Urinary bladder (tissue), 4 donors: ENCODE measurements around the gene OR52D1. TPM values are rescaled to one million over a fixed set of nuclear protein-coding genes. Genes with fewer than 3 reads are reported as not detected.

Experiments used
- DNase-seq: peaks from one replicate; pipeline ENCODE4 v3.0.0-alpha.2; 2015; ENCODE audit errors: extremely low spot score
- H3K27ac ChIP-seq: one replicate; pipeline ENCODE4 v1.5.1; 2013; ENCODE audit warnings: low read depth, mild to moderate bottlenecking, moderate library complexity
- H3K36me3 ChIP-seq: one replicate; pipeline ENCODE4 v1.6.1; 2013; ENCODE audit warnings: mild to moderate bottlenecking, moderate library complexity; ENCODE audit not compliant: insufficient read depth
- H3K4me1 ChIP-seq: one replicate; pipeline ENCODE4 v1.6.1; 2013; ENCODE audit warnings: mild to moderate bottlenecking, moderate library complexity; ENCODE audit not compliant: insufficient read depth
- H3K4me3 ChIP-seq: one replicate; pipeline ENCODE4 v1.5.1; 2013; ENCODE audit warnings: low read depth, low read length
- WGBS: extraction: QIAGEN DNeasy Blood & Tissue Kit; methylation state at CpG from one replicate; pipeline ENCODE4 v1.1.7; 2013; 5-methylcytosine and 5-hydroxymethylcytosine counted together
- polyA plus RNA-seq: library from polyadenylated mRNA; stranded (reverse); fragments of 200-250 nt; gene quantifications from one replicate; pipeline ENCODE4 v1.2.3, GENCODE V29; 2013
- total RNA-seq: library from RNA; depleted of rRNA; stranded (reverse); fragments of >200 nt; gene quantifications from one replicate; pipeline ENCODE4 v1.2.3, GENCODE V29; 2014
- donor health status: healthy with polysubstance abuse.
- donor health status: healthy.

Gene OR52D1
- total and polyA plus RNA-seq, 2 donors, result not detected

DNA sequence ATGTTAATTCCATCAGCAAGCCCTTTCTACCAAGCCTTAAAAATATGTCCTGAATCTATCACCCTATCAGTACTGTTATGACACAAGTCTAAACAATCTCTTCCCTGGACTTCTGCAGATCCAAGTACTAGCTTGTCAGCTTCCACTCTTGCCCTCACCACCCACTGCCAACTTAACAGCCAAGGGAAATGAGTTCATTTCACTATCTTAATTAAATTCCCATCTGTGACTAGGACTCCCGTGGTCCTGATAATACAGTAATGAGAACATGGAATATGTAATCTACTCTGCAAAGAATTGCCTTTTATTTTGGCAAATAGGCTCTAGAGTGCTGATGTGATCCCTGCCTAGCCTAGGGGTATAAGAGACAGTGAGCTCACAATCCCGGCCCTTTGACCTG is 11.2 kb downstream of the OR52D1 start:
- no peak overlapping the region for H3K27ac ChIP-seq
- peaks cover 1% of the 10 kb centered on the region for H3K4me1 ChIP-seq
- H3K36me3 ChIP-seq, result no peaks in the 10 kb centered on the region
- no peak for DNase-seq
- H3K4me3 ChIP-seq, result no peak overlapping the region
- WGBS, result 60% methylated on average over 2 of the region's 2 CpGs

GRCh38 chr11:5500393-5500801 is 11.9 kb downstream of the OR52D1 start:
- H3K4me3 ChIP-seq, result no peak overlapping the region
- H3K4me1 ChIP-seq, result peaks cover 1% of the 10 kb centered on the region
- no peaks in the 10 kb centered on the region for H3K36me3 ChIP-seq
- 86% methylated on average over 6 of the region's 6 CpGs for WGBS
- DNase-seq, result no peak
- H3K27ac ChIP-seq, result no peak overlapping the region

DNA sequence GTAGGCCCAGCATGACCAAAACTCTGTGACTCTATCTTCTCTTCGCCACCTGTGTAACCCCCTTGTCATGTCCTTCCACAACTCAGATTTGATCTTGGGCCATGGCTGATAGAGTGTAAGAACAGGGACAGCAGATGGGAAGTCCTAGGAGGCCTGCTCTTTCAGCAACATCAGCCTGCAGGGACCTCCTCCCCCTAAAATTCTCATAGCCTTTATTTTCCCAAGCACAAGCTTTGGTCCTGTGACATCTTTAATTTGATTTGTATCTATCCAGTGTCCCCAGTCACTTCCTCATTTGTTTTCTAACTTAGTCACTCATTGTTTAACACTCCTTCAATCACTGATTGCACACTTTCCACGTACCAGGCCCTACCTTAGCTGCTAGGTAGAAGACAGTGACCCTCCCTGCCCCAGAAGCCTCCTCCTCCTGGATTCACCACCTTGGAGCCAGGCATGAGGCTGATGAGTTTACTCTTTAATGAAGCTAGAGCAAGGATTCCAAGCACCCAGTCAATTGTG is 16.0 kb downstream of the OR52D1 start:
- H3K27ac ChIP-seq, result no peak overlapping the region
- no peaks in the 10 kb centered on the region for H3K36me3 ChIP-seq
- 77% methylated on average over 2 of the region's 2 CpGs for WGBS
- H3K4me3 ChIP-seq, result no peak overlapping the region
- peaks cover 1% of the 10 kb centered on the region for H3K4me1 ChIP-seq
- DNase-seq, result no peak

GRCh38 chr11:5505363-5506048 is 17.0 kb downstream of the OR52D1 start:
- no peak overlapping the region for H3K27ac ChIP-seq
- DNase-seq, result no peak
- H3K36me3 ChIP-seq, result no peaks in the 10 kb centered on the region
- WGBS, result 86% methylated on average over 9 of the region's 9 CpGs
- H3K4me1 ChIP-seq, result peaks cover 1% of the 10 kb centered on the region
- H3K4me3 ChIP-seq, result no peak overlapping the region

- Histone ChIP-seq H3K4me1 (peaks cover 1% of the 10 kb centered on the region), H3K4me3 (no peak overlapping the region), H3K36me3 (no peaks in the 10 kb centered on the region), H3K27ac (no peak overlapping the region)
- WGBS, result 86% methylated on average over 9 of the region's 9 CpGs
- no peak for DNase-seq
Measured at GRCh38 chr11:5507177-5507932, 18.9 kb downstream of the OR52D1 start.

- Histone ChIP-seq H3K4me3 (no peak overlapping the region), H3K4me1 (peaks cover 1% of the 10 kb centered on the region), H3K36me3 (no peaks in the 10 kb centered on the region), H3K27ac (no peak overlapping the region)
- no peak for DNase-seq
- WGBS, result 52% methylated on average over 6 of the region's 6 CpGs
Measured at GRCh38 chr11:5507933-5508305, 19.4 kb downstream of the OR52D1 start.

DNA sequence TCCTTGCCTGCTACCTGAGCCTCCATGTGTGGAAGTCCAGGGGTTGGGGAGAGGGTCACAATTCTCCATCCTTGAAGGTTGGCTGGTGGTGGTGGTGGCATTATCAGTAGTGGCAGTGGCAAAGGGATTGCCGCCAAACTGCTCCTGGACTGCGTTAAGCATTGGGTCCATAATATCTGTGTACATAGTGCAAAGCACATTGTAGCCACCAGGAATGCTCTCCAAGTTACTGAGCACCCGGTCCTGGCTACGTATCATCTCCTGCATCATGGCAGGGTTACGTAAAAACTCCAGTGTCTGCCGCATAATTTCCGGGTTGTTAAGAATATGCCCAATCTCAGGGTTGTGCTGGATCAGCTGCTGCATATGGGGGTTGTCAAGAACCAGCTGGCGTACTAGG is 20.1 kb downstream of the OR52D1 start:
- Histone ChIP-seq H3K4me3 (no peak overlapping the region), H3K4me1 (peaks cover 1% of the 10 kb centered on the region), H3K27ac (no peak overlapping the region), H3K36me3 (no peaks in the 10 kb centered on the region)
- DNase-seq, result no peak
- WGBS, result 95% methylated on average over 8 of the region's 8 CpGs

DNA sequence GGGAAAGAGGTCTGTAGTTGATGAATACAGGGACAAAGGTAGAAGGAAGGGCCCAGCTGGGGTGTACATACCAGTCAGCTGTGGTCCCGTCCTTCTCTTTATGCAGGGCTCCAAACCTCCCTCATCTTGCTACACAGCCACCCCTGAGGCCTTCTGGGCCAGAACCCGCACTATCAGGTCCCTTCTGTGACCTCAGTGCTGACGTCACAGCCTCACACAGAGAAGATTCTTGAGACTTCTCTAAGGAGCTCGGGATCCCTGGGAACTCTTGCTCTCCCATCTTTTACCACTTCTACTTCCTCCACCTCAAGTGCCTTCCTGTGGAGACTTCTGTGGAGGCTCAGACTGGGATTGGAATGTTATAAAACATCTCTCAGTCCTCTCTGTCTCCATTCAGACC is 21.3 kb downstream of the OR52D1 start, which contains the start of gene UBQLN3:
Gene UBQLN3 (minus strand): TSS at position 155 of the 400 bp plus-strand sequence. CDS start 399 bp downstream, outside the sequence.
- H3K4me3 ChIP-seq, result no peak within 1 kb of the TSS
- H3K27ac ChIP-seq, result no peak within 1 kb of the TSS
- no peak for DNase-seq
- H3K4me1 ChIP-seq, result no peaks in the 10 kb centered on the region
- 80% methylated on average over 4 of the region's 4 CpGs for WGBS
- H3K36me3 ChIP-seq, result no peaks in the 10 kb centered on the region

- Histone ChIP-seq H3K36me3 (no peaks in the 10 kb centered on the region), H3K27ac (no peak overlapping the region), H3K4me1 (no peaks in the 10 kb centered on the region), H3K4me3 (no peak overlapping the region)
- no peak for DNase-seq
Measured at GRCh38 chr11:5514841-5515240, 26.4 kb downstream of the OR52D1 start.

- Histone ChIP-seq H3K36me3 (no peaks in the 10 kb centered on the region), H3K4me1 (no peaks in the 10 kb centered on the region), H3K27ac (no peak within 1 kb of the TSS), H3K4me3 (no peak within 1 kb of the TSS)
- no peak for DNase-seq
- WGBS, result 93% methylated on average over 2 of the region's 2 CpGs
Measured at GRCh38 chr11:5516599-5516998, 28.1 kb downstream of the OR52D1 start, which contains the start of gene UBQLNL. TSS of gene UBQLNL (minus strand) at chr11:5516699. CDS start at chr11:5516441, 258 bp downstream.

GRCh38 chr11:5521540-5521939 is 33.1 kb downstream of the OR52D1 start:
- 94% methylated on average over 4 of the region's 4 CpGs for WGBS
- Histone ChIP-seq H3K27ac (no peak overlapping the region), H3K36me3 (no peaks in the 10 kb centered on the region), H3K4me1 (no peaks in the 10 kb centered on the region), H3K4me3 (no peak overlapping the region)
- no peak for DNase-seq

- no peak overlapping the region for H3K27ac ChIP-seq
- H3K4me1 ChIP-seq, result no peaks in the 10 kb centered on the region
- no peak for DNase-seq
- 93% methylated on average over 2 of the region's 2 CpGs for WGBS
- H3K4me3 ChIP-seq, result no peak overlapping the region
- no peaks in the 10 kb centered on the region for H3K36me3 ChIP-seq
Measured at GRCh38 chr11:5522308-5522707, 33.8 kb downstream of the OR52D1 start.

DNA sequence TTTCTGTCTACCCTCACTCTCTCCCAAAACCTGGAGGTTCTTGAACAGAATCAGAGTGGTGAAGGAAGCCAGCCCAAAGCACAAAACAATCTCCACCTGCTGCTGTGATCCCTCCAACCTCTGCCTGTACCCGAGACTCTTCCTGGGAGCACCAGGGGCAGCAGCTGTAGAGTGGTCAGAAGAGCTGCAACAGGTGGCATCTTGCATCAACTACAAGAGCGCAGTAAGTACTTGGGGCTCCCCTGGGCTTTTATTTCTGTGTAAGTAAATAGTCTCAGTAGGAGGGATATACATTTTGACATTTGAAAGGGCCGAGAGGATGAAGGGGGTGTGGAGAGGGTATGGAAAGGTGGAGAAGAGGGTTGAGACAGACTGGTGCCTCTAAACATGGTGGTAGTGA is 36.3 kb downstream of the OR52D1 start:
- 66% methylated on average over 3 of the region's 3 CpGs for WGBS
- no peak for DNase-seq
- Histone ChIP-seq H3K4me3 (no peak overlapping the region), H3K4me1 (no peaks in the 10 kb centered on the region), H3K27ac (no peak overlapping the region), H3K36me3 (no peaks in the 10 kb centered on the region)

- 93% methylated on average over 5 of the region's 5 CpGs for WGBS
- Histone ChIP-seq H3K4me3 (no peak overlapping the region), H3K36me3 (no peaks in the 10 kb centered on the region), H3K4me1 (no peaks in the 10 kb centered on the region), H3K27ac (no peak overlapping the region)
- no peak for DNase-seq
Measured at GRCh38 chr11:5527716-5528115, 39.2 kb downstream of the OR52D1 start.
